GM12878 (cell line): Measurements from ENCODE around the gene PKHD1. TPM values are rescaled to one million over a fixed set of nuclear protein-coding genes. Genes with fewer than 3 reads are reported as not detected.

Source experiments
- ATAC-seq: fragments of 200-7000 bp; cut with Tn5 transposase; 3 replicates; pipeline ENCODE4 v1.9.1; 2020; ENCODE audit warnings: mild to moderate bottlenecking, moderate library complexity
- BruUV-seq: library from RNA; stranded (reverse); fragments of 400-500 nt; replicated peaks from 2 replicates; lab custom pipeline; 2021; lab: Mats Ljungman, UMichigan
- CTCF ChIA-PET: fragments of 300-600 bp; sonication (Branson Sonifier 250); formaldehyde crosslinking; extraction: SDS; loops from one replicate; lab custom pipeline; 2021; ENCODE audit warnings: inconsistent platforms; lab: Yijun Ruan, JAX
- POLR2A ChIA-PET: fragments of 350-600 bp; formaldehyde crosslinking; extraction: SDS; loops from one replicate; lab custom pipeline; 2021; ENCODE audit warnings: inconsistent platforms; lab: Charles Lee
- RAD21 ChIA-PET: fragments of 300-600 bp; sonication (Branson Sonifier 250); formaldehyde crosslinking; loops from one replicate; lab custom pipeline; 2023; ENCODE audit warnings: antibody characterized with exemption; ENCODE audit not compliant: unreplicated experiment; lab: Charles Lee
- SMC1A ChIA-PET: fragments of 300-600 bp; sonication (Branson Sonifier 250); formaldehyde crosslinking; loops from one replicate; lab custom pipeline; 2023; ENCODE audit not compliant: unreplicated experiment, uncharacterized antibody; lab: Charles Lee
- DNase-seq: peaks from one replicate; pipeline ENCODE4 v3.0.0-alpha.2; 2011; ENCODE audit warnings: low read depth, low spot score
- FAIRE-seq: peaks from 3 replicates; lab custom pipeline; 2011; peaks lifted over from hg19 to GRCh38; lab: Jason Lieb, UNC
- H2AFZ ChIP-seq: 2 replicates; pipeline ENCODE4 v1.6.0; 2011; ENCODE audit warnings: low read depth, low read length, control low read depth; ENCODE audit not compliant: control insufficient read depth
- H3K27ac ChIP-seq: 2 replicates; pipeline ENCODE4 v1.5.1; 2011; ENCODE audit warnings: control low read depth; ENCODE audit not compliant: control insufficient read depth, insufficient read depth
- H3K27me3 ChIP-seq, 2 experiments: replicated peaks in 1 of 2; 2 replicates each; pipeline versions ENCODE4 v1.6.0 to v1.6.1; 2011; ENCODE audit warnings: low read length in 1 of 2; ENCODE audit not compliant: control insufficient read depth in 2 of 2, insufficient read depth in 2 of 2
- H3K36me3 ChIP-seq, 2 experiments: 2 replicates each; pipeline ENCODE4 v1.5.1; 2011; ENCODE audit warnings: low read length in 1 of 2; ENCODE audit not compliant: control insufficient read depth in 2 of 2, insufficient read depth in 2 of 2
- H3K4me1 ChIP-seq: 2 replicates; pipeline ENCODE4 v1.6.1; 2011; ENCODE audit warnings: mild to moderate bottlenecking, low read length, moderate library complexity, mixed read lengths; ENCODE audit not compliant: control insufficient read depth, insufficient read depth
- H3K4me2 ChIP-seq: 2 replicates; pipeline ENCODE4 v1.6.0; 2011; ENCODE audit warnings: control low read depth; ENCODE audit not compliant: control insufficient read depth, insufficient read depth
- H3K4me3 ChIP-seq: fragments of 200-600 bp; sonication (generic); 2 replicates; pipeline ENCODE4 v1.5.1; 2016
- H3K79me2 ChIP-seq: 2 replicates; pipeline ENCODE4 v1.6.0; 2011; ENCODE audit warnings: low read length; ENCODE audit not compliant: control insufficient read depth, insufficient read depth
- H3K9ac ChIP-seq: 2 replicates; pipeline ENCODE4 v1.8.0; 2011; ENCODE audit warnings: low read length, control low read depth, mixed read lengths; ENCODE audit not compliant: control insufficient read depth, insufficient read depth
- H3K9me3 ChIP-seq: replicated peaks from 3 replicates; pipeline ENCODE4 v1.5.1; 2011; ENCODE audit warnings: mild to moderate bottlenecking, low read length; ENCODE audit not compliant: control insufficient read depth, insufficient read depth
- H4K20me1 ChIP-seq: 2 replicates; pipeline ENCODE4 v1.6.0; 2011; ENCODE audit not compliant: control insufficient read depth, insufficient read depth
- BCL3 ChIP-seq: IDR thresholded peaks from 2 replicates; pipeline ENCODE4 v1.6.1; 2011; ENCODE audit warnings: borderline replicate concordance, low read depth, mild to moderate bottlenecking, moderate library complexity, low read length; ENCODE audit not compliant: insufficient read depth, poor library complexity, severe bottlenecking
- DPF2 ChIP-seq: fragments of 450-650 bp; IDR thresholded peaks from 2 replicates; pipeline ENCODE4 v1.6.1; 2017; ENCODE audit warnings: mild to moderate bottlenecking
- GABPA ChIP-seq: IDR thresholded peaks from 2 replicates; pipeline ENCODE4 v1.6.1; 2014; ENCODE audit warnings: antibody characterized with exemption, low read depth, mild to moderate bottlenecking, inconsistent platforms
- IRF3 ChIP-seq: fragments of 450-650 bp; IDR thresholded peaks from 2 replicates; pipeline ENCODE4 v1.6.1; 2014; ENCODE audit warnings: mild to moderate bottlenecking
- SMAD5 ChIP-seq: IDR thresholded peaks from 2 replicates; pipeline ENCODE4 v1.6.1; 2016; ENCODE audit warnings: antibody characterized with exemption, low read depth
- SREBF2 ChIP-seq: IDR thresholded peaks from 2 replicates; pipeline ENCODE4 v1.6.1; 2012; ENCODE audit warnings: mild to moderate bottlenecking, low read length
- ZNF24 ChIP-seq: fragments of 450-650 bp; IDR thresholded peaks from 2 replicates; pipeline ENCODE4 v1.6.1; 2017; ENCODE audit warnings: antibody characterized with exemption, mild to moderate bottlenecking
- ZSCAN29 ChIP-seq: fragments of 450-650 bp; IDR thresholded peaks from 2 replicates; pipeline ENCODE4 v1.6.1; 2017; ENCODE audit warnings: mild to moderate bottlenecking, moderate library complexity
- WGBS: methylation state at CpG from one replicate; pipeline ENCODE4 v1.1.6; 2016; ENCODE audit warnings: low lambda C conversion rate; ENCODE audit not compliant: insufficient replicate concordance, insufficient coverage; ENCODE audit errors: missing lambda C conversion rate; 5-methylcytosine and 5-hydroxymethylcytosine counted together
- in situ Hi-C: fragments of 300-500 bp; cut with MboI; formaldehyde crosslinking; loops from 9 replicates; pipeline ENCODE4 v1.14.3; 2018; ENCODE audit warnings: mixed read lengths
- intact Hi-C: fragments of 100-400 bp; cut with micrococcal nuclease; formaldehyde crosslinking; loops from one replicate; pipeline ENCODE4 v1.14.2; 2022; ENCODE audit not compliant: unreplicated experiment
- polyA plus RNA-seq, 11 experiments: library from polyadenylated mRNA; depleted of rRNA in 4 of 11; unstranded in 6 of 11; stranded (reverse) in 5 of 11; fragments of >200 nt; fragmentation: Nextera tagmentation in 4 of 11; fragmentation: Illumina TruSeq in 1 of 11; extraction: Ambion mirVana in 4 of 11; extraction: Trizol in 1 of 11; gene quantifications; 1 replicate in 1 of 11; 2 replicates in 10 of 11; pipeline versions ENCODE4 v1.2.1 to v1.2.3, GENCODE V29; 2011 to 2016; ENCODE audit warnings: inconsistent platforms in 2 of 11, missing spikeins in 2 of 11, low read depth in 1 of 11
- total RNA-seq, 4 experiments: library from RNA; depleted of rRNA in 3 of 4; stranded (reverse); fragments of >200 nt in 3 of 4; fragmentation: Illumina TruSeq in 1 of 4; extraction: Trizol in 1 of 4; gene quantifications; 2 replicates each; pipeline versions ENCODE4 v1.2.1 to v1.2.3, GENCODE V29; 2013 to 2021

The PKHD1 gene
- total and polyA plus RNA-seq, 10 of the 15 experiments (the other 5 are each of a cell fraction or from before 2014, with no cell fraction given), result under 0.01 to 0.90 (median 0.02) TPM; not detected in 1

GRCh38 chr6:52010806-52011205 lies 76.6 kb downstream of the PKHD1 start:
- no peaks in the 10 kb centered on the region for H3K27me3 ChIP-seq
- TF ChIP-seq BCL3 (no peak), ZNF24 (no peak), GABPA (no peak), SMAD5 (no peak), SREBF2 (no peak), IRF3 (no peak), ZSCAN29 (no peak), DPF2 (no peak)
- DNase-seq (no peak), FAIRE-seq (no peak), ATAC-seq (no peak)
- H2AFZ ChIP-seq, result no peak overlapping the region
- no peak overlapping the region for H3K27ac ChIP-seq
- H3K4me1 ChIP-seq, result no peaks in the 10 kb centered on the region
- H3K79me2 ChIP-seq, result no peaks in the 10 kb centered on the region
- RAD21 ChIA-PET, result interaction anchor here (1.0 to 1.4 kb wide), 2 partner anchors 9 to 51 kb away, joined by 4 read pairs; no protein-coding TSS in a partner anchor
- WGBS, result 33% methylated on average over 1 of the region's 1 CpG
- in situ Hi-C loops, result no loop called here
- CTCF ChIA-PET, result interaction anchor here (0.8 to 3.7 kb wide), 7 partner anchors 10 to 39 kb away, joined by 3 to 28 read pairs (median 4); no protein-coding TSS in a partner anchor
- POLR2A ChIA-PET, result no interaction called here
- no peak overlapping the region for H3K4me2 ChIP-seq
- H4K20me1 ChIP-seq, result no peaks in the 10 kb centered on the region
- H3K9me3 ChIP-seq, result no peaks in the 10 kb centered on the region
- H3K36me3 ChIP-seq, result no peaks in the 10 kb centered on the region
- H3K9ac ChIP-seq, result no peak overlapping the region
- H3K4me3 ChIP-seq, result no peak overlapping the region
- no TSS peak for BruUV-seq
- SMC1A ChIA-PET, result interaction anchor here (1.0 to 4.8 kb wide), 5 partner anchors 10 to 49 kb away, joined by 3 to 22 read pairs (median 4); no protein-coding TSS in a partner anchor
- intact Hi-C loops, result loop anchor here (10.0 kb wide), 1 partner anchor 456 kb away; no protein-coding TSS in a partner anchor
